ENCODE data around the gene HES3.

The HES3 gene

GRCh38 chr1:6243993-6244392 is at the start of gene HES3:
Gene HES3 (plus strand): TSS chr1:6244179. CDS start chr1:6244366, 187 bp downstream.
- DNase-seq (ENCODE audit: low read depth): no peak

- no peak for DNase-seq (ENCODE audit: low read depth)
These were observed 46.1 kb upstream of the HES3 start for GRCh38 chr1:6197746-6198427.

GRCh38 chr1:6198646-6199297 is 45.2 kb upstream of the HES3 start:
- no peak for DNase-seq (ENCODE audit: low read depth)

- DNase-seq (ENCODE audit: low read depth): peak; percentile 95
These were observed 44.4 kb upstream of the HES3 start, which contains the start of gene RPL22 for GRCh38 chr1:6199298-6200187. Gene RPL22 (minus strand): TSS chr1:6199595. CDS start chr1:6199573, 22 bp downstream.

- no peak for DNase-seq (ENCODE audit: low read depth)
These were observed 43.7 kb upstream of the HES3 start for GRCh38 chr1:6200188-6200809.

- no peak for DNase-seq (ENCODE audit: low read depth)
These were observed 41.7 kb upstream of the HES3 start for GRCh38 chr1:6202256-6202655.

GRCh38 chr1:6205849-6206519 is 38.0 kb upstream of the HES3 start, which contains the start of gene RNF207:
Gene RNF207 (plus strand): TSS chr1:6206119. CDS start chr1:6206536, 417 bp downstream.
- peak; percentile 44 for DNase-seq (ENCODE audit: low read depth)

GRCh38 chr1:6206520-6206855 is 37.5 kb upstream of the HES3 start:
- DNase-seq (ENCODE audit: low read depth): no peak

- no peak for DNase-seq (ENCODE audit: low read depth)
These were observed 36.7 kb upstream of the HES3 start for GRCh38 chr1:6207075-6207885.

GRCh38 chr1:6207921-6208320 is 36.1 kb upstream of the HES3 start:
- DNase-seq (ENCODE audit: low read depth): no peak

- DNase-seq (ENCODE audit: low read depth): no peak
These were observed 35.0 kb upstream of the HES3 start for GRCh38 chr1:6208723-6209660.

- DNase-seq (ENCODE audit: low read depth): no peak
These were observed 34.1 kb upstream of the HES3 start for GRCh38 chr1:6209661-6210580.

GRCh38 chr1:6210591-6211355 is 33.2 kb upstream of the HES3 start:
- no peak for DNase-seq (ENCODE audit: low read depth)

GRCh38 chr1:6211731-6212130 is 32.2 kb upstream of the HES3 start:
- no peak for DNase-seq (ENCODE audit: low read depth)

- DNase-seq (ENCODE audit: low read depth): no peak
These were observed 31.6 kb upstream of the HES3 start for GRCh38 chr1:6212193-6212959.

GRCh38 chr1:6218375-6219164 is 25.4 kb upstream of the HES3 start:
- DNase-seq (ENCODE audit: low read depth): no peak
